DMS 273 treated with DMSO at 0.1 percent for 48 hours (cell line): Measurements from ENCODE around the gene PRPF8.

Experiments used
- DNase-seq: peaks from one replicate; lab custom pipeline; 2025; lab: John Stamatoyannopoulos, UW

Gene PRPF8

DNA sequence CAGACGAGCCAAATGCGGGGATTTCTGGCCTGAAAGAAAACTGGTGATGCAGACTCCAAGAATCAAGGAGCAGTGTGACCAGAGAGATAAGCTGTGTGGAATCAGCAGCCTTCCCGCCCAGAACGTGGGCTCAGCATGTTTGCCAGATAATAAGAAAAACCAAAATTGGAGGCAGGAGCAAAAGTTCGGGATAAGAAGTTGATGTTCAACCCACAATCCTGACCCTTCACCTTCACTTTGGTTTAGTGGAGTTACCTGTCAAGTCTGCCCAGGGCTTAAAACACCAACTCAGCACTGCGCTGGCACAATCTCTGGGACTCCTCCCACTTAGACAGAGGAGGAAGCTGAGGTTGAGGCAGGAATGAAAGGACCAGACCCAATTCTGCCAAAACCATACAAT, 59.1 kb downstream of the PRPF8 start:
- no peak for DNase-seq

DNA sequence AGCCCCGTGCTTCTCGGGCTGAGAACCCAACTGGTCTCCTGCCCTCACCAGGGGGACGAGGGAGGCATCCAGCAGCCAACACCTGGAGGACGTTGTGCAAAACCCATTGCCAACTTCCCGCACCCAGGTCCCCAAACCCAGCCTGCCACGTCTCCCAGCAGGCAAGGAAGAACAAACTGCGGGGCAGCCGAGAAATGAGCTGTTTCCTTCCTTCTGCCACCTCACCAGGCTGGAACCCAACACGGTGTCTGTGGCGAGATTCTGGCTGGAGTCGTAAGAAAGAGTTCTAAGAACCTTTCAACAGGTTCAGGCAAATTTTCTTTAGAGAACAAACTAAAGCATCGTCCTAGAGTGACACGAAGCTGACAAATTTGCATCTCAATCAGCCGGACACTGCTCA, 59.6 kb downstream of the PRPF8 start:
- DNase-seq, result no peak

DNA sequence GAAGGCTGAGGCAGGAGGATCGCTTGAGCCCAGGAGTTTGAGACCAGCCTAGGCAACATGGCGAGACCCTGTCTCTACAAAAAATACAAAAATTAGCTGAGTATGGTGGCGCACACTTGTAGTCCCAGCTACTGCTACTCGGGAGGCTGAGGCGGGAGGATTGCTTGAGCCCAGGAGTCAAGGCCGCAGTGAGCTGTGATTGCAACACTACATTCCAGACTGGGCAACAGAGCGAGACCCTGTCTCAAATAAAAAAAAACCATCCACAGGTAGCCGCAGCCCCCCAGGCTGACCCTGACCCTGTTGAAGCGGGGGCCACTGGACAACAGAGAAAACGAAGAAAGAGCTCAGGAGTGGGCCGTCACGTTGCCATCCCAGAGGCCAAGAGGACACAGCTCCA, 60.0 kb downstream of the PRPF8 start:
- no peak for DNase-seq

DNA sequence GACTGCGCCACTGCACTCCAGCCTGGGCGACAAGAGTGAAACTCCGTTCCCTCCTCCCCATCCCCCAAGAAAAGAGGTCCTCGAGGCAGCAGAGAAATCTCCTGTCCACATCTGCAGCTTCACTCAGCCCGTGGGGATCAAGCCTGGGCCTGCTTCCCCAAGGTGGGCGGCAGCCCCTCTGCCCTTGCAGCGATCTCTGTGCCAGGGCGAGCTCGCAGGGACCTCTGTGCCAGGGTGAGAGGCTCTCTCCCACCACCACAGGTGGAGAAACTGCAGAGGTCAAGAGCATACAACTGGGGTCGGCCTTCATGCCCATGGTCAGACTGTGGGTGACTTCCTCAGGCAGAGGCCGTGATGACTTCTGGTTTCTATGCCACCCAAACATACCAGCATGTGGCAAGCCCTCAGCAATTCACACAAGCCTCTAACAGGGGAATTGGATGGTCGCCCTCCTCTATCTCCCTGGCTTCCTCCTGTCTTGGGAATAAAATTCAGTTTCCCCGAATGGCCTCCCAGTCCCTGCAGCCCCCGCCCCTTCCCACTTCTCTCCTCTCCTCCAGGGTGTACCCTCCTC, 61.5 kb downstream of the PRPF8 start:
- no peak for DNase-seq

DNA sequence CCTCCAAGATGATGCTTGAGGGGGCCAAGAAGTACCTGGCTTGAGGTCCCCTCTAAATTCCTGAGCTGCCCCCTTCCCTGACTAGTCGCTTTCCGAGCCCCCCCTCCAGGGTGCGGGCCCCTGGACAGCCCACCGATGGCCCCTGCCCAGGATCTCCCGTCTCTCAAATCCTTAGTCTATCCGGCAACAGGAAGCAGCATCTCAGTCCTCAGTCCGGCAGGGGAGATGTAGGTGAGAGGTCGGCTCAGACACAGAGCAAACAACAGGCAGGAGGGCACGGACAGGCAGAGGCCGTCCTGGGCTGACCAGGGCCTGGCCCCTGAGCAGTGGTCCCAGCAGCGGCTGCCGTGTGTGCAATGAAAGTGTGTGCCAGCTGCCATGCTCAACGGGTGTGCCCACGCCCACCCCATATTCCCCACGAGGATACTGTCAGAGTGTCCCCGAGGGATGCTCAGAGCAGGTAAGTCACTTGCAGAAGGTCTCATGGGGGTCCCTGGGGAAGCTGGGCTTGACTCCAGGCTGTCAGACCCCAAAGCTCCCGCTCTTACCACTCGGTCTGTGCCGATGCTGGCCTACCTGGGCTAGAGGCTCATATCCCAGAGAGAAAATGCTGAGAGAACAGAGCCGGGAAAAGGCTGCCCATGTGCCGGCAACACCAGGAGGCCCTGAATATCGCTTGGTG, 63.3 kb downstream of the PRPF8 start:
- DNase-seq, result no peak

DNA sequence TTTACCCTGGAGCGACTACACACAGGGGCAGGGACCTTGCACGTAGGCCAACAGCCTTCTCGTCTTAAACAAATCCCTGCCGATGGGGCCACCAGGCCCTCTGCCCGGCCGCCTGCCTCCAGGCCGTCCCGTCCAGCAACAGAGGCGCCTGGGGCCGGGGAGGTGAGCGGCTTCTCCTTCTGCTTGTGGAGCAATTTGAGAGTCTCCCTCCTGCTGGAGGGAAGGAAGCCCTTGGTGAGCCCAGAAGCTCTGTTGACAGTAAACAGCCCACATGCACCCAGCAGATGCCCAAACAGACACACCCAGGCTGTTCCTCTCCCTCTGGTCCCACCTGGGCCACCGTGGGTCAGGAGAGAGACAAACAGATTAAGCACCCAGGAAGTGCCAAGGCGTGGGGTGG, 64.2 kb downstream of the PRPF8 start:
- DNase-seq, result no peak

DNA sequence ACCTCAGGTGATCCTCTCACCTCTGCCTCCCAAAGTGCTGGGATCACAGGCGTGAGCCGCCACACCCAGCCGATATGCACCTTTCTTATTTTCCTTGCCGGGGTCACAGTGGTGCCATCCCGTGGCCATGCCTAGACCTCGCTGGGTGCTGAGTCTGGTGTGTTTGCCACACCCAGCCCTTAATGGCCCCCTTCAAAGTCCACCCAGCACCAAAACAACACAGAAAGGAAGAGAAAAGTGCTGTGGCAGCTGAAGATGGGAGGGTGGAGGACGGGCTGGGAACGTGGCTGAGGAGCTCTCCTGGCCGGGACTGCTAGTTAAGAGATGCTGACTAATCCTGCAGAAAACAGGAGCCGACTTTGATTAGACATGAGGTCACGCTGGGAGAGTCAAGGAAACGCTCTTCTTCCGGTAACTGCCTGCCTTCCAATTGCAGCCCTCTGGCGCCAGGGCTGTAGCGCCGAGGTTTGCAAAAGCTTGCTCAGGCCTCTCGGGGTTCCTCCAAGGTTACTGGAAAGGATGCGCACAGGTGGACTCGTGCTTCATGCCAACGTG, 67.0 kb downstream of the PRPF8 start:
- no peak for DNase-seq

DNA sequence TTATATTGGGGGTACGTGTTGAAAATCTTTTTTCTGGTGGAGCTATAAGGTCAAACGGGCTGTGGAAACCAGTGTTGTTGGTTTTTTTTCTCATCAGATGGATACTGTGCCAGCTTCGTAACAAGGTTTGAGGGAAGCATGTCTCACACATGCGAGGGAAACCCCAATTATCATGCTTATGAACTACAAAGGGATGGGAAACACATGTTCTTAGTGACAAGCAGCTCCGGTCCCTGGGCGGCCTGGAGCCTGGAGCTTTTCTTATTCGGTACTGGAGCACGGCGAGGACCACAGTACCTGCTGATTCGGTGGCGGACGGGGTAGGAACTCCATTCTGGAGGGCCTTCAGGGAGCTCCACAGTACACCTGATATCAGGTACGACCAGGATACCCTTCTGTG, 68.6 kb downstream of the PRPF8 start:
- no peak for DNase-seq

DNA sequence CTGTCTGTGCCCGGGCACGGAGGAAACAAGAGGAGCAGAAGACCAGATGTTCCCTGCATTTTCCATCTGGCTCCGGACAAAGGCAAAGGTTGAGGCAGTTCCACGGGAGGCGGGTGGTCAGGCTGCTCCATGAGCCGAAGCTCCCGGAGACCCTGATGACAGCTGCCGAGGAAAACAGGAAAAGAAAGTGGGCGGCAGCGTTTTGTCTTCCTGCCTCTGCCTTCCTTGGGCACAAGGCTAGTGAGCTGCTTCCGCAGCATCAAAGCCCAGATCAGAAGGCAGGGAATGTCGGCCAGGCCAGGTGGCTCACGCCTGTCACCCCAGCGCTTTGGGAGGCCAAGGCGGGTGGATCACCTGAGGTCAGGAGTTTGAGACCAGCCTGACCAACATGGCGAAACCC, 72.3 kb downstream of the PRPF8 start:
- DNase-seq, result no peak

DNA sequence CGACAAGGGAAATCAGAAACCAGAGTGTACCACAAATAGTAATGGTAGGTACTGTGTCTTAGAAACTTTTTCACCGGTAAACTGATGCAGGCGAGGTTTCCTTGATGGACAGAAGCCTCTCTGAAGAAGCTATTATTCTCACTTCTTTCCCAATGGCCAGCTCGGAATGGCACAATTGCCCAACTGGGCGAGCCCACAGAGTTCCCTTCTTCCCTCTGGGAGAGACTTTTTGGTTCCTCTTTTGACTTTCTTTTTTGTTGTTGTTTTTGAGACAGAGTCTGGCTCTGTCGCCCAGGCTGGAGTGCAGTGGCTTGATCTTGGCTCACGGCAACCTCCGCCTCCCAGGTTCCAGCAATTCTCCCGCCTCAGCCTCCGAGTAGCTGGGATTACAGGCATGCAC, 73.0 kb downstream of the PRPF8 start:
- DNase-seq, result no peak

DNA sequence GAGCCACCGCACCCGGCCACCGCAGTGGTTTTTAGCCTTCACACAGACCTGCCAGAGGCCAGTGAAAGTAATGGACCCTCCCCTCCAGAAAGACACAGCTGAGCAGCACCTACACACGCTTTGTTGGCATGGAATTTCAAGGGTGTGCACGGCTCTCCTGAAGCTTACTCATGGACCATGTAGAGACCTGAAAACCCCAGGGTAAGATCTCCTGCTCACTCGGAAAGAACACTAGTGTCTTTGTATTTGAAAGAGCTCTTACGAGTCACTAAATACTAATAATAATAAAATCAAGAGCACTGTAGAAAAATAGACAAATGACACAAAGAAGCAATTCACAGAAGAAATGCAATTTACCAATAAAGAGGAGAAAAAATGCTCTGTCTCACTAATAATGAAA, 76.0 kb downstream of the PRPF8 start:
- no peak for DNase-seq

DNA sequence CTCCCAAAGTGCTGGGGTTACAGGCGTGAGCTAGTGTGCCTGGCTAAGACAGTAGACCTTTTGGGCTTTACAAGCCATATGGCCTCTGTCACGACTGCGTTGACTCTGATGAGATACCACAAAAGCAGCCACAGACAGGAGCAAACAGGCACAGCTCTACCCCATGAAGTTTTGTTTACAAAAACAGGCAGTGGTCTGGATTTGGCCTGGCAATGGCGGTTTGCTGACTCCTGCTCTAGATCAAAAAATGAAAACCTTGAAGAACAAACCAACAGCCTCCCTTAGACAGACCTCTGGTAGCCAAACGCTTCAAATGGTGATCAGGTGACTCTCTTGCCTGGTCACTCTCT, 76.7 kb downstream of the PRPF8 start:
- no peak for DNase-seq

DNA sequence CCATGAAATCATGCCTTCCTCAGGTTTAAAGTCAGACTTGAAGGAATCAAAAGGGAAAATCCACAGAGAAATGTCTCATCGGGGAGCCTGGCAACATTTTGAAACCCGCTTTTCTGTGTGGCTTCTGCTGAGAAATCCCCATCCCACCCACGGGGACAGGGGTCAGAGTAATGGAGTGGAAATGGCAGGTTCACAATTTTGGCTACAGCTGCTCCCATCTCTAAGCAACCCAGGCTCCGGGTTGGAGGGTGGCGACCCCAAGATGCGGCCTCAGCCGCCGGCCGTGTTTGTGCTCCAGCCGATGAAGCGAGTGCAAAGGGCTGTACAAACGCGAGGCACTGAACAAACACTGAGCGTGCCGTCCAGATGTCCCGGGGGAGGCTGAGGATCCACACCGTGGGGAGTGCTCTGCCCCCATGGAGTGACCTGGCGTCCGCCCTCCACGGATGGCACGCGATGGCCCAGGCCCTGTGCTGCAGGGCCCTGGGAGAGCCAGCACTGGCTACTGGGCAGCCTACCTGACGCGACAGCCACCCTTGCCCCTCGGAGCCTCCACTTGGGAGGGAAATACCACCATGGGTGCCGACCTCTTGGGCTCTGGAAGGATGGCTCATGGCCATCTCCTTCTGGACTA, 78.2 kb downstream of the PRPF8 start:
- DNase-seq, result no peak

DNA sequence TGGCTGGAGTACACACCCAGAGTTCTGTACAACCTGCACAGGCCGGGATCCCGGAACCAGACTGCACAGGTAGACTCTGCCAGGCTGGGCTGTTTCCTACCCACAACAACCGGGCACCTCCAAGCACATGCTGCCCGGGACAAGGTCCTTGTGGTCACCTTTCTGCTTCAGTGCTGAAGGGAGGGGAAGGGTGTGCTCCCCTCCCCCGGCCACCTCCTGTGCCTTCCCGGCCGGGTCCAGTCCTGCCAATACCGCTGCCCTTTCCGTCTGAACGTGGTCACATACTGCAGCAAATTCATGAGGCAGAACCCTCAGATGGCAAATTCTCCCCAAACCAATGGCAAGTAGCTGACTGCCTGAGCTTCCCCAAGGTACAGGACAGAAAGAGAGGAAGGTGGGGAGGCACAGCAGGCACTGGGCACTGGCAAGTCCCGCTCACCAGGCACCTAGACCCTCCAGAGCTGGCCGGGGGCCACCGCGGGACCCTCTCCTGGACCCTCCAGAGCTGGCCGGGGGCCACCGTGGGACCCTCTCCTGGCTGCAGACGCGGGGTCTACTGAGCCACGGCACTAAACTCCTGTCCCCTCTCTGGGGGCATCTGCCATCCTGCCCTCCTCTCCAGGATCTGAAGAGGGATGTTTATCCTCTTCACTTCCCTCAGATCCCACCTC, 78.9 kb downstream of the PRPF8 start:
- no peak for DNase-seq

DNA sequence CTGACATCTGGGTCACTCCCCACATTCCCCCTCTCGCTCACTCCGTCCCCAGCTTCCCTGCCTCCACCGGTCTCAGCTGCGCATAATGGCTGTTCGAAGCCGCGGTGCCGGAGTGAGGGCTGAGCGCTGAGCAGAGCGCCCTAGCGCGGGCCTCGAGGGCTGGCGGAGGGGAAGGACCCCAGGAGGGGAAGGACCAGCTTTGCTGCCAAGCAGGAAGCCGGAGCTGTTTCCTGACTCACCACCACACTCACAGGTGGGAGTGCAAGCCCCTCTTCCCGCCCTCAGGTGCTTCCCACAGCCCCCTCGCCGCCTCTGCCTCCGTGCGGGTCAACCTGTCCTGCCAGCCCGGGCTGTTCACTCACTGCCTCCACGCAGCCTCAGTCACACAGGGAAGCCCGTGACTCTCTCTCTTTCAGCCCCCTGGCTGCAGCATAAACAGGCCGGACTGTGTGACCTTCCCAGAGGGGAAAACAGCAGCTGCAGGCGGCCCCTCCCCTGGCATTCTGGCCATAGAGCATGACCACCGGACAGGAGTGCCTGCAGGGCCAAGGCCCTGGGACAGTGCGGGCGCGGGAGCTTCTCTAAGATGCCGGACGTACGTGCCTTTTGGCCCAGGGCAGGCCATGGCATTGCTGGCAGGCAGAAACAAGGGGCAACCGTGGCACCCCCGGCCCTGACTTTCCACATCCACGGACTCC, 79.7 kb downstream of the PRPF8 start:
- no peak for DNase-seq

DNA sequence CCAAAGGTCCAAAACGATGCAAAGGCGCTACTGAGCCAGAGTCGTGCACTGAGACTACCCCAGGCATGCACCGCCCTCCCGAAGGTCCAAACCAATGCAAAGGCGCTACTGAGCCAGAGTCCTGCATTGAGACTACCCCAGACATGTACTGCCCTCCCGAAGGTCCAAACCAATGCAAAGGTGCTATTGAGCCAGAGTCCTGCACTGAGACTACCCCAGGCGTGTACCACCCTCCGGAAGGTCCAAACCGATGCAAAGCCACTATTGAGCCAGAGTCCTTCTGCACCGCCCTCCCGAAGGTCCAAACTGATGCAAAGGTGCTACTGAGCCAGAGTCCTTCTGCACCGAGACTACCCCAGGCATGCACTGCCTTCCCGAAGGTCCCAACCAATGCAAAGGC, 83.1 kb downstream of the PRPF8 start:
- DNase-seq, result no peak
